ENCODE data around the gene CCL27. TPM values are rescaled to one million over a fixed set of nuclear protein-coding genes. Genes with fewer than 3 reads are reported as not detected.

CCL27 gene
- total and polyA plus RNA-seq, 10 of the 15 experiments (the other 5 are each of a cell fraction or from before 2014, with no cell fraction given) = 0.45 TPM; not detected in 9

DNA sequence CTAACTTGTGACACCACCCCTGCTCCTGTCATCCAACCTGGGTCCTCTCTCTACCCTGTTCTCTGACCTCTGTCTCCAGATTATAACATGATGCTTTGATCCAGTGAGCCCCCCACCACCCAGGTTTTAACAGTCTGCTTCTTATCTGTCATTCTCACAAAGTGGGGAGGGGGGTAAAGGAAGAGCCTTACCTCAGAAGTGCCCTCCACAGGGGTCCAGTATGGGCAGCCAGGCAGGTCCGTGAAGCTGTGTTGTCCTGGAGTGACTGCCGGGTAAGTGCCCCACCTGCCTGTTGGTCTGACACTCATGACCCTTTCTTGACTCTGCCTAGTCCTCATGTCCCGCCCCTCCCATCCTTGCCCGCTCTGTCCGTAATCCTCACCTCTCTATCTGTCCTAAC is 7.1 kb downstream of the CCL27 start:
- ChIA-PET SMC1A (ENCODE audit: uncharacterized antibody, unreplicated experiment) (interaction anchor here (1.0 kb wide), 1 partner anchor 9 kb away, joined by 3 read pairs; the partner anchor contains the start of gene GALT), POLR2A (no interaction called here), RAD21 (ENCODE audit: unreplicated experiment) (no interaction called here), CTCF (interaction anchor here (1.0 to 1.8 kb wide), 2 partner anchors 10 to 11 kb away, joined by 3 to 5 read pairs; no protein-coding TSS in a partner anchor)
- no TSS peak for BruUV-seq (replicated peaks)
- Histone ChIP-seq H3K36me3 (ENCODE audit: control insufficient read depth in 2 of 2, insufficient read depth in 2 of 2, low read length in 1 of 2) (peaks cover 0 to 4% of the 10 kb centered on the region in 2 experiments; a peak in 2 of 4 replicates), H3K9me3 (replicated peaks; ENCODE audit: control insufficient read depth, insufficient read depth, low read length) (no peaks in the 10 kb centered on the region), H3K4me1 (ENCODE audit: control insufficient read depth, insufficient read depth, low read length) (peaks cover 5% of the 10 kb centered on the region), H3K79me2 (ENCODE audit: control insufficient read depth, insufficient read depth, low read length) (no peaks in the 10 kb centered on the region), H2AFZ (ENCODE audit: control insufficient read depth, low read depth, low read length) (no peak overlapping the region), H3K4me3 (no peak overlapping the region), H3K27ac (ENCODE audit: control insufficient read depth, insufficient read depth) (no peak overlapping the region), H3K4me2 (ENCODE audit: control insufficient read depth, insufficient read depth) (no peak overlapping the region), H3K9ac (ENCODE audit: control insufficient read depth, insufficient read depth, low read length) (no peak overlapping the region), H4K20me1 (ENCODE audit: control insufficient read depth, insufficient read depth) (no peaks in the 10 kb centered on the region), H3K27me3 (replicated peaks in 1 of 2; ENCODE audit: control insufficient read depth in 2 of 2, insufficient read depth in 2 of 2, low read length in 1 of 2) (no peaks in the 10 kb centered on the region)
- no peak for ATAC-seq
- FAIRE-seq = no peak
- intact Hi-C loops (cut with micrococcal nuclease; ENCODE audit: unreplicated experiment) (no loop called here), in situ Hi-C loops (cut with MboI) (no loop called here)
- no peak for TF ChIP-seq ZNF384 (IDR thresholded peaks at IDR 0.05; ENCODE audit: borderline replicate concordance, low read depth, low read length)
- TF ChIP-seq CHD1 (IDR thresholded peaks at IDR 0.05; ENCODE audit: low read depth, low read length) = no peak
- TF ChIP-seq HDAC6 (IDR thresholded peaks at IDR 0.05; ENCODE audit: unreplicated experiment) = no peak
- no peak for TF ChIP-seq GABPA (IDR thresholded peaks at IDR 0.05; ENCODE audit: low read depth)
- TF ChIP-seq, protein P1, sequence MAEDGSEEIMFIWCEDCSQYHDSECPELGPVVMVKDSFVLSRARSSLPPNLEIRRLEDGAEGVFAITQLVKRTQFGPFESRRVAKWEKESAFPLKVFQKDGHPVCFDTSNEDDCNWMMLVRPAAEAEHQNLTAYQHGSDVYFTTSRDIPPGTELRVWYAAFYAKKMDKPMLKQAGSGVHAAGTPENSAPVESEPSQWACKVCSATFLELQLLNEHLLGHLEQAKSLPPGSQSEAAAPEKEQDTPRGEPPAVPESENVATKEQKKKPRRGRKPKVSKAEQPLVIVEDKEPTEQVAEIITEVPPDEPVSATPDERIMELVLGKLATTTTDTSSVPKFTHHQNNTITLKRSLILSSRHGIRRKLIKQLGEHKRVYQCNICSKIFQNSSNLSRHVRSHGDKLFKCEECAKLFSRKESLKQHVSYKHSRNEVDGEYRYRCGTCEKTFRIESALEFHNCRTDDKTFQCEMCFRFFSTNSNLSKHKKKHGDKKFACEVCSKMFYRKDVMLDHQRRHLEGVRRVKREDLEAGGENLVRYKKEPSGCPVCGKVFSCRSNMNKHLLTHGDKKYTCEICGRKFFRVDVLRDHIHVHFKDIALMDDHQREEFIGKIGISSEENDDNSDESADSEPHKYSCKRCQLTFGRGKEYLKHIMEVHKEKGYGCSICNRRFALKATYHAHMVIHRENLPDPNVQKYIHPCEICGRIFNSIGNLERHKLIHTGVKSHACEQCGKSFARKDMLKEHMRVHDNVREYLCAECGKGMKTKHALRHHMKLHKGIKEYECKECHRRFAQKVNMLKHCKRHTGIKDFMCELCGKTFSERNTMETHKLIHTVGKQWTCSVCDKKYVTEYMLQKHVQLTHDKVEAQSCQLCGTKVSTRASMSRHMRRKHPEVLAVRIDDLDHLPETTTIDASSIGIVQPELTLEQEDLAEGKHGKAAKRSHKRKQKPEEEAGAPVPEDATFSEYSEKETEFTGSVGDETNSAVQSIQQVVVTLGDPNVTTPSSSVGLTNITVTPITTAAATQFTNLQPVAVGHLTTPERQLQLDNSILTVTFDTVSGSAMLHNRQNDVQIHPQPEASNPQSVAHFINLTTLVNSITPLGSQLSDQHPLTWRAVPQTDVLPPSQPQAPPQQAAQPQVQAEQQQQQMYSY (CRISPR knock-in tag; IDR thresholded peaks at IDR 0.05) = no peak
- TF ChIP-seq, protein P2, sequence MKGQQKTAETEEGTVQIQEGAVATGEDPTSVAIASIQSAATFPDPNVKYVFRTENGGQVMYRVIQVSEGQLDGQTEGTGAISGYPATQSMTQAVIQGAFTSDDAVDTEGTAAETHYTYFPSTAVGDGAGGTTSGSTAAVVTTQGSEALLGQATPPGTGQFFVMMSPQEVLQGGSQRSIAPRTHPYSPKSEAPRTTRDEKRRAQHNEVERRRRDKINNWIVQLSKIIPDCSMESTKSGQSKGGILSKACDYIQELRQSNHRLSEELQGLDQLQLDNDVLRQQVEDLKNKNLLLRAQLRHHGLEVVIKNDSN (IDR thresholded peaks at IDR 0.05; ENCODE audit: borderline replicate concordance, extremely low read length, insufficient read depth, low read depth, low read length) = no peak
- TF ChIP-seq SMAD5 (IDR thresholded peaks at IDR 0.05; ENCODE audit: low read depth) = no peak
- TF ChIP-seq SUPT20H (IDR thresholded peaks at IDR 0.05; ENCODE audit: borderline replicate concordance, control insufficient read depth, low read depth, low read length) = no peak
- no peak for TF ChIP-seq ZNF24 (IDR thresholded peaks at IDR 0.05)
- no peak for TF ChIP-seq ZSCAN29 (IDR thresholded peaks at IDR 0.05)
- TF ChIP-seq NFXL1 (IDR thresholded peaks at IDR 0.05; ENCODE audit: borderline replicate concordance) = no peak
- TF ChIP-seq, protein P3, sequence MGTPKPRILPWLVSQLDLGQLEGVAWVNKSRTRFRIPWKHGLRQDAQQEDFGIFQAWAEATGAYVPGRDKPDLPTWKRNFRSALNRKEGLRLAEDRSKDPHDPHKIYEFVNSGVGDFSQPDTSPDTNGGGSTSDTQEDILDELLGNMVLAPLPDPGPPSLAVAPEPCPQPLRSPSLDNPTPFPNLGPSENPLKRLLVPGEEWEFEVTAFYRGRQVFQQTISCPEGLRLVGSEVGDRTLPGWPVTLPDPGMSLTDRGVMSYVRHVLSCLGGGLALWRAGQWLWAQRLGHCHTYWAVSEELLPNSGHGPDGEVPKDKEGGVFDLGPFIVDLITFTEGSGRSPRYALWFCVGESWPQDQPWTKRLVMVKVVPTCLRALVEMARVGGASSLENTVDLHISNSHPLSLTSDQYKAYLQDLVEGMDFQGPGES (IDR thresholded peaks at IDR 0.05) = no peak
- 76% methylated on average over 5 of the region's 5 CpGs for WGBS (ENCODE audit: insufficient coverage, insufficient replicate concordance, low lambda C conversion rate, missing lambda C conversion rate)
- DNase-seq (ENCODE audit: low read depth, low spot score) = no peak
